Stimulated activated CD8-positive, alpha-beta memory T cell treated with anti-CD3 and anti-CD28 coated beads, Interleukin-12 subunit alpha, Interleukin-12 subunit beta, amount 100 ng/mL, for 4 hours (primary cell): ENCODE results near the gene ADSS1.

Experiments
- DNase-seq: peaks from one replicate; pipeline ENCODE4 v3.0.0-alpha.2; 2020; ENCODE audit warnings: low read depth

The ADSS1 gene

DNA sequence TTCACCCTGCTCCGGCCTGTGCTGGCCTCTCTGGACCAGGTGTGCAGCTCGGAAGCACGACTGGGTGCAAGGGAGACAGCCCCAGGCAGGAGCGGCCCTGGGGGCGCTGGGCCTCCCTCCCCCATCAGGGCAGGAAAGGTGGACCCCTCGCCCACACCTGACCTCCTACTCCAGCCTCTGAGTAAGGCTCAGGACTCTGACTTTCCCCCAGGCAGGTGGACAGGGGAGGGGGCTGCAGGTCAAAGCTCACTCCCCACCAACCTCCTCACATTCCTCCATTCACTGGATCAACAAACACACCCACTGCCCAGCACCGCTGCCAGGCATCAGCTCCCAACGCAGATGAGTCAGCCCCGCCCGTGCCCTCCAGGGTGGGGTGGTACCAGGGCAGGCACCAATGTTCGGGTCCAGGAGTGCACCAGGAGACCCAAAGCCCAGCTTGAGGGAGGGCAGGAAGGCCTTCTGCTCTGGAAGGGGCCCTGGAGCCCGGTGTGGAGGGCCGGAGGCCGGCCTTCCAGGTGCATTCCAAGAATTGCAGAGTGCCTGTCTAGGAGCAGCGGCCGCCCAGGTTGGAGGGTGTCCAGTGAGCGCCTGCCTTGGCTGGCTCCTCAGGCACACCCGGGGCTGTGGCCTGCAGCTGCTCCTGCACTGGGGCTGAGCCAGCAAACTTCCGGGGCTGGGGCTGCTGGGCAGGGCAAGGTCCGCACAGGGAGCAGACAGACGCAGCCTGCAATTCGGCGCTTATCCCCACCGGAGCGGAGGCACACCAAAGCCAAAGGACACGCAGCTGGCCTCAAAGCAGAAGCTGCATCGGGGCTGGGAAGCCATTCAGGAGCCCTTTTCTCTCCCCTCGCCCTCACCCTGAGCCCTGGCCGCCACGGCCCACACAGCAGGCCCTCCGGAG is 36.2 kb upstream of the ADSS1 start:
- no peak for DNase-seq

DNA sequence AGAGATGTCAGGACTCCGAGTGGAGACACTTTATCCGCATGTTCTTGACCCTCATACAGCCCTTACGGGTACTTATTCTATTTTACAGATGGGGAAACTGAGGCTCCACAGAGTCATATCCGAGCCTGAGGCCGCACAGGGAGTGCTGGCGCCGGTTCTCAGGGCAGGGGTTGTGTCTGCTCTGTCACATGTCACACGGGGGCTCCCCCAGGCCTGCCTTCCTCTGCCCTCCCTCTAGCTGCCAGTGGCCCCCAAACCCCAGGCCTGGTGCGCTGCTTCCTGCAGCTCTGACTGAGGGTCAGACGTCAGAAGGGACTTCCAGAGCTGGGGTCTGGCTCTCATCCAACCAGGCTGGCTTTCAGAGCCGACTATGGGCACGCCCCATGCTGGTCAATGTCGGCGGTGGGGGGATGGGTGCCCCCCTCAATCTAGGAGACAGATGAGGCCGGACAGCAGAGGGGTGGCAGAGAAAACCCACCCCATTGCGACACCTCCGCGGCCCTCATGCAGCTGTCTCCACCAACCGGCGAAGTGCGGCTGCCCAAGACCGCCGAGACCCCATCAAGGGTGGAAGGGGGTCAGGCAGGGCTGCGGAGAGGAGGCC is 35.4 kb upstream of the ADSS1 start:
- no peak for DNase-seq

DNA sequence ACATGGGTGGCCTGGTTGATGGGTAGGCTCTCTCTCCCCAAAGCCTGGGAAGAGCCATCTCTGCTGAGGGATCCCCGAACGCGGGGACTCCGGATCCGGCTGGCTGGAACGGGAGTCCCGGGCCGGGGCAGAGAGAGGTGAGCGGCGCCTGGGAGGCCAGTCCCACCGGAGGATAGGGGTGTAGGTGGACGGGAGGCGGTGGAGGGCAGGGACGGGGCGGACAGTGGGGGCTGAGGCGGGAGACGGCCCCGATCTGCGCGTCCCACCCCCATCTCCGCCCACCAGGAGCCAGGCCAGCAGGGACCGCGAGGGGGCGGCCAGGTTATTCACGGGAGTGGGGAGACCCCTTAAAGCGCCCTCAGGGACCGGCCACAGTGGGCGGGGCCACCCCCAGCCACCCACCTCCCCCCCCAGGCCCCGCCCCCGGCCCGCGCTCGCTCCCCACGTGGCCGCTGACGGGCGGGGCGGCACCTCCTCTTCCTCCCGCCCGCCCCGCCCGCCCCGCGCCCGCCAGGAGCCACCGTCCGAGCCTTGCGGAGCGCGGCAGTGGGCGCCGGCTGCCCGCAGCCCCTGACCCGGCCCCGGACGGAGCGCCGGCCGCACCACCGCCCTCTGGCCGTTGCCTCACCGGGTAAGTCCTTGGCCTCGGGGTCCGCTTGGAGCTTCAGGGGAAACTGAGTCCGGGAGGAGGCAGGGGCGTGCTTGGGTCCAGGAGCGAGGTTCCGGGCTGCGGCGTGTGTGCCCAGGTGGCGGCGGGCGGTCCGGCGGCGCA is 34.7 kb upstream of the ADSS1 start, which contains the start of gene INF2:
TSS of gene INF2 (plus strand) at position 510 of the 772 bp plus-strand sequence. CDS start 11,748 bp downstream, outside the sequence.
- peak; percentile 37 for DNase-seq

DNA sequence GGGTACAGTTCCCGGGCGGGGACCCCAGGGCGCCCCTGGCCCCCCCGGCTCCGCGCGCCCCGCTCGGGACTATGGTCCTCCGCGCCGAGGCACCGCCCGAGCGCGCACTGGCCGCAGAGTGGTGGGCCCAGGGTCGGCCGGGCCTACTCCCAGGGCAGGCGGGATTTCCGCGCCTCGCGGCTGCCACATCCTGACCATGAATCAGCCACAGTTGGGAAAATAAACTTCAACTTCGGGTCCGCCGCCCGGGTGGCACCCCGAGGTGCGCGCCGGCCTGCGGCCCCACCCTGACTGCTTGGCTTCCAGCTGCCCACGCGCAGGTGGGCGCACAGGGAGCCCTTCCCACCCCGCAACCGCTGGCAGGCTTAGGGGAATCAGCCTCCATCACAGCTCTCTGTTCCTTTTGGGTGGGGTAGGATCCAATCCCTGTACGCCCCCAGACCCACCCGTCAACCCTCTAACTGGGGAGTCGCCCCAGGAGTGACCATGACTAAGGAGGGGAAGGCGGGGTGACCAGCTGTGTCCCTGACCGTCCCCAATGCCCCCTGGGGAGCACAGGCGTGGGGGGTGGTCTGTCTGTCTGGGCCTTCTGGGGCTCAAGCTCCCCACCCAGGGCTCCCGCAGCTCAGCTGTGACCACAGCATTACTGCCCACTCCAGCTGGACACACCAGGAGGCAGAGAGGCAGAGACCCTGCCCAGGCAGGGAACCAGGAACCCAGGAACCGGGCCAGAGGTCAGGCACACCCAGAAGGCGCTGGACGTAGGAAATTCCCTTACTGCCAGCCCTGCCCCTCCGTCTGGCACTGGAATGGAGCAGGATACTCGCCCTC is 33.9 kb upstream of the ADSS1 start:
- DNase-seq: no peak

DNA sequence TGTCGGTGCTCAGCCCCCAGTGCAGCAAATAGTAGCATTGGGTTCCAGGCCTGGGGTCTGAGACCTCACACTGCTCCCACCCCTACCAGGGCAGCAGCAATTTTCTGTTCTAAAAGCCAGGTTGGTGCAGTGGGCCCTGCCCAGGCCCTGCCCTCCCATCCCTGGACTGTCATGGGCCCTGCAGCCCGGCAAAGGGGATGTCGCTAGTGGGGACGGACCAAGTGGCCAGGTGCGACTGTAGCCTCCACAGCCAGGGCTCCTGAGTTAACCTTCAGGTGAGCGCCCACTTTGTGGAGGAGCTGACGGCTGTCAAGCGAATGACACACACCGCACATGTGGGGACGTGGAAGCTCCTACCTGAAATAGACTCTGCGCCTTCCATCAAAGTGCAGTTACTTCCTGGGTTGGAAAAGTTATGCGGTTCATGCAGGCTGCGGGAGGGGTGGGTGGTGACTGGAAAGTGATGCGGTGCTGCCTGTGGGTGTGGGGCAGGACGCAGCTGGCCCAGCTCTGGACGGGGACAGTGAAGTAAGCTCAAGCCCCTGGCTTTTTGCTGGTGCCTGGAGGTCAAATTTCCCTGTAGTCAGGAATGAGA is 33.1 kb upstream of the ADSS1 start:
- no peak for DNase-seq

DNA sequence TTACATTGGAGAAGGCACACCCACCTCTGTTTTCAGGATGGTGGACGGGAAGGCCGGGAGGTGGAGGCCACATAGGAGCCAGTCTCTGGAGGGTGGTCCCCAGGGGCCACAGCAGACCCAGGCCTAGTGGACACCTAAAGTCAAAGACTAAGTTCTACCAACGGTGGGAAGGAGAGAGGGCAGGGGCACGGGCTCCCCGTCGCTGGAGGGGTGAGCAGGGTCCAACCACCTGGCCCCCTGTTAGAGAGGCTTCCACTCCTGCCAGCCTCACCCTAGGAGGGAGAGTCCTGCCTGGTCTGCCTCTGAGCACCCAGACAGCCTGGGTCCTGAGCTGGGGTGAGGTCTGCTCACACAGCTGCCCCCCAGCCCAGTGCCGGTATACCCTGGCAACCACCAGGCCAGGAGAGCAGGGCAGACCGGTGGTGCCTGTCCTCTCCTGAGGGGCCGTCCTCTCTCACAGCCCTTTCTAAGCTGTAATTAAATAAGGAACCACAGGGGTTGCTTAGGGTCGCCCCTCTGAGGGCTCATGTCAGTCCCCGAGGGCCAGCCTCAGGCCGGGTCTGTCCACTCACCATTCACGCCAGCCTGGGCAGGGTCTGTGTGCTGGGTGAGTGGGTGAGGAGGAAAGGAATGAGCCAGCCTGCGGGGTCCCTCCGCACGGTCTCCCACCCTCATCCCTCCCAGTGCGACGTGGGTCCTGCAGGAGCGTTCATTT is 32.3 kb upstream of the ADSS1 start:
- no peak for DNase-seq

DNA sequence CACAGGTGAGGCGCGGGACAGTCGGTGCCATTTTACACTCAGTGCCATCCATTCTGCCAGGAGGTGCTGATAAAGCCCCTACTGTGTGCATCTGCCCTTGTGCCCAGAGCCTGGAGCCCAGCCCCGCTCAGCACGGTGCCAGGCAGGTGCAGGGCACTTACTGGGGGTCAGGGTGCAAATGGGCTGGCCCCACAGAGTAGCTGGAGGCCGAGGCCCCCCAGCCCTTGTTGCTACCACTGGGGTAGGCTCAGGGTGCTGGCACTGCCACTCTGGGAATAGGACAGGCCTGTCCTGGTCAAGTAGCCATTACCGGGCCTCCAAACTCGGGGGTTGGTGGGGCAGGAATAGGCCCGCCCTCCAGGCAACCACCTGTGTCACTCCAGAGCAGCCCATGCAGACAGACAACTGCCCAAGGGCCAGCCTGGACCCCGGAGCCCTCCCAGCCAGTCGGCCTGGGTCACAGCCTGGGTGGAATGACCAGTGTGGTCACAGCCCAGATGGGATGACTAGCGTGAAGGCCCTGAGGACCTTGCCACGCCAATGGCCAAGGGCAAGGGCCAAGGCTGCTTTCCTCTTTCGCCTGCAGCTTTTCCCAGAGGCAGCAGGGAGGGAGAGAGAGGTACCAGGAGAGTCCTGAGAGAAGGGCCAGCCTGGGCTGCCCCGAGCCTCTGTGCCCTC is 31.6 kb upstream of the ADSS1 start:
- no peak for DNase-seq

DNA sequence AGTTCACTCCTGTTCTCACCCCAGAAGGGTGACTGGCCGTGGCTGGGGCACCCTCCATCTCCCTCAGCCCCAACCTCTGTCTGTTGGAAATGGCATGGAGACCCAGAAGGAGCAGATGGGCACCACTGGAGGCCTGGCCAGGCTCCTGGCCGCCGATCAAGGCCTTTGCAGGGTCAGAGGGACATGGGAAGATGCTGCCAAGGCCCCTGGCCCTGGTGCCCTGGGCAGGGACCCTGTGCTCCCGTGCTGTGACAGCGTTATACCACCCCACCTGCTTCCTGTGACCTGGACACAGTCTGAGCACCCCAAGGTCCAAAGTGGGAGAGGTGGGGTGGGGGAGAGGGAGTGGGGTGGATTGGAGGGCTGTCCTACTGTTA is 31.1 kb upstream of the ADSS1 start:
- DNase-seq: no peak

DNA sequence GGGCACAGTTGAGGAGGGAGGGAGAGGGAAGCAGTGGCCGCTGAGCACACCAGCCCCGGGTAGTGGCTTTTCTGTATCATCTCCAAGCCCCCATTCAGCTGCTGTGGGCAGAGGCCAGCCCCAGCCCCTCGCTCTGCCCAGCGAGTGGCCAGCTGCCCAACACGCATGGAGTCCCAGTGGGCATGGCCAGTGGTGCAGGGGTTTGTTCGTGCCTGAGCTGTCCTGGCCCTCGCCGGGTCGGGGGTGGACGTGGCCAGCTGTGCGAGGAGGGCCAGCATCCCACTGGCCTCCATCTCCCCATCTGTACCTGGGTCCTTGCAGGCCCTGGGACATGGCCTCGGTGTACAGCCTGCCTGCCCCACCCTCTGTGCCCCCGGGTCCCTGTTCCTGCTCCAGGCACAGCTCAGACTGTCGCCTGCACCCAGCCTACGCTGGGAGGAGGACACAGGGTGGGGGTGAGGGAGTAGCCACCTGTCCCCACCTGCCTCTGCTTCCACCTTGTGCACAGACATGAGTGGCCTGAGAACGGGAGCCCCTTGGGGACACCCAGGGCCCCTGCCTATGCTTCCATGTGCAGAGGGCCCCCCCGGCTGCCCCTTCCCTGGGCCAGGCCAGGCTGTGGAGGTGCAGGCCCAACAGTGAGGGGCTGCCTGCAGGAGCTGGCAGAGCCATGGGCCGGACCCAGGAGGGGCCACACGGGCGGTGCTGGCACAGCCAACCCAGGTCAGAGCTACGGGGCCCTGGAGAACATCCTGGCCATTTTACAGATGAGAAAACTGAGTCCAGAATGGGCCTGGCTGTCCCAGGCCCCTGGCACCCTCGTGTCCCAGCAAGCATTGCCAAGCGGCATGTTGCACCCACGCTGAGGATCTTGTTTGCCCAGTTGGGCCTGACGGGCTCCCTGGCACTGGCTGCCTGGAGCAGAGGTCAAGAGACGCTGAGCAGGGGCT is 30.3 kb upstream of the ADSS1 start:
- no peak for DNase-seq

DNA sequence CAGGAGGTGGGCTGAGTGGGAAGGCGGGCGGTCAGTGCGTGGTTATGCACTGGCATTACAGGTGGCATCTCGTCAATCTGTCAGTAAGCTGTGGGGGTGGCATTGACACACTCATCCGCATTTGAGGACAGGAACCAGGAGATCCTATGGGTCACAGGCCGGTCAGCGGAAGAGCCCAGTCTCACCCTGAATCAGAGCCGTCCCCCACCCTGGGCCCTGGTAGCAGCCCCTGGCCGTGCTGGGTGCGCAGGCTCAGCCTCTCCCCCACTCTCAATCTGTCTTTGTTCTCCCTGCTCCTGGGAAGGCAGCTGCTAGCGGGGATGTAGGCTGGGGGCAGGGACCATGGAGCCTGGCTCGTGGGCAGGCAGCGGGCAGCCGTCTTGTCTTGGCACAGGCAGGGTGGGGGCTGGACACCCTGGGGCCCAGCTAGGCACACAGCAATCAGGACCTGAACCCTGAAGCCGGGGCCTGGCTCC is 29.5 kb upstream of the ADSS1 start:
- DNase-seq: no peak

DNA sequence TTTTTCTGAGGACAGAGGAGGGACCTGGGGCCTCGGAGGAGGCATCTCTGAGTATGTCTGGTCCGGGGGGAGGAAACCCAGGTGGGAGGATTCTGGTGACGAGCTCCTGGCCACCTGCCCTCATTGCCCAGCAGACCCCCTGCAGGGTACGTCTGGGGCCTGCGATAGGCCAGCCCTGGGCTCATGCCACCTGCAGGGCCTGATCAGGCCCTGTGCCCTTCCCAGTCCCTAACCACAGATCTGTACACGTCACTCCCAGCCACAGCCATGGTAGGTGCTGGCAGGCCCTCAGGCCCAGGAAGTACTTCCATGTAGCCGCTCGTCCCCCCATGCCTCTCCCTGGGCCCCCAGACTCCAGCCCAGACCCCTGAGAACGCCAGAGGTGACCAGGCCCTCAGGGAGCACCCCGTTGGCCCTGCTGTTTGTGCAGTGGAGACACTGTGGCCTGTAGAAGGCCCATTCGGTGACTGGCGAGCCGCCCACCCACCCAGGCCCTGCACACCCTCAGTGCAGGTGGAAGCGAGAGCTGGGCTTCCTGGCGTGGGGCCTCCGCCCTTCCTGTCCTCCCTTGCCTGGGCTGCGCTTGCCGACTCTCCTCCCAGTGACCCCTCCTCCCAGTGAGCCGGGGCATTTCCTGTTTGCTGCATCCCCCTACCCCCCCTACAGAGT is 28.9 kb upstream of the ADSS1 start:
- no peak for DNase-seq

DNA sequence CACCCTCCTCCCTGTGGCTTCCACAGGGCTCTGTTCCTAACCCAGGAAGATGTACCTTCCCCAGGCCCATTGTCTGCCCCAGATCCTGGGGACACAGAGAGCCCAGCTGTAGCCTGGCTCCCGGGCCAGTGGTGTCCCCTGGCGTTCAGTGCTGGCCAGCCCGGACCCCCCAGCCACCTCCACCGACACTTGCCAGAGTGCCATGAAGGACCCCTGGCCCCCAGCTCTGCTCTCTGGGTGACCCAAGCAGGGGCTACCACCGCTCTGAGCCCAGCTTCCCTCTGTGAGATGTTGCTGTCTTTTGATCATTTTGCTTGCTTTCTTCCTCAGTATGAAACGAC is 28.4 kb upstream of the ADSS1 start:
- no peak for DNase-seq

DNA sequence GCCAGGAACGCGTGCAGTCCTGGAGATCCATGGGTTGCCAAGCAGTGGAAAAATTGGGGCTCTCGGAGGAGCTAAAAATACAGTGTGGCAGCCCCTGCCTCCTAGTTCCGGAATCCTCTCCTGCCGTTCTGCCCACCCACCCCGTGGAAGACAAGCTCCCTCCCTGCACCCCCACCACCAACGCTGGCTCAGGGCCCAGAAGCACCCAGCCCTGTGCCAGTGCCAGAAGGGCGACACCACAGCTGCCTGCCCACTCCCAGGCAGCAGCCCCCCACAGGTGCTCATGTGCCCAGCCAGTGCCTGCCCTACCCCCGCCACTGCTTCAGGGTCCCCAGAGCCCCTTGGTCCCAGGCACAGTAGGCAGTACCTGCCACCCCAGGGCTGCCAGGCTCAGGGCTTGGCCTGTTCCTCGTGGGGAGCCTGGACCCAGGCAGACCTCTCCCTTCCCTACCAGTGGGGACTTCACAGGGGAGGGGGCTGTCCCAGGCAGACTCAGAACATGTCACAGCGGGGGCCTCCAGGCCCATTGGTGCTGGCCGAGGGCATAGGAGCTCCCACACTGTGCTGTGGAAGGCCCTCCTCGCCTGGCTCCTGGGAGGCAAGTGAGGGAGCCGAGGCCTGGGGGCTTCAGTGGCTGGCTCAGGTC is 27.2 kb upstream of the ADSS1 start:
- no peak for DNase-seq

DNA sequence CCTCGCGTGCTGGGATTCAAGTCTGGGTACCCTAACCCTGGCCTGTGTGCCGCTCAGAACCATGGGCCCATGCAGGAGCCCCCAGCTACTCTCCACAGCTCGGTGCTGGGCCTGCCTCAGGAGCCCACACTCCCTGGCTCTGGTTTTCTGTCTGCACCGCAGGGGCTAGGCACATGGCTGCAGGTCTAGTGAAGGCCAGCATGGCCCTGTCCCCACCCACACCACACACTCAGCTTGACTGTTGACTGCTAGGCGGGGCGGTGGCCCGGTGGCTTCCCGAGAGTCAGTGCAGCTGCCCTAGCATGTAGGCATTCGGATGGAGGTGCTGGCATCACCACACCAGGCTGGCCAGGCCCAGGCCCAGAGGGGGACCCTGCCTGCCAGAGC is 26.7 kb upstream of the ADSS1 start:
- DNase-seq: no peak

DNA sequence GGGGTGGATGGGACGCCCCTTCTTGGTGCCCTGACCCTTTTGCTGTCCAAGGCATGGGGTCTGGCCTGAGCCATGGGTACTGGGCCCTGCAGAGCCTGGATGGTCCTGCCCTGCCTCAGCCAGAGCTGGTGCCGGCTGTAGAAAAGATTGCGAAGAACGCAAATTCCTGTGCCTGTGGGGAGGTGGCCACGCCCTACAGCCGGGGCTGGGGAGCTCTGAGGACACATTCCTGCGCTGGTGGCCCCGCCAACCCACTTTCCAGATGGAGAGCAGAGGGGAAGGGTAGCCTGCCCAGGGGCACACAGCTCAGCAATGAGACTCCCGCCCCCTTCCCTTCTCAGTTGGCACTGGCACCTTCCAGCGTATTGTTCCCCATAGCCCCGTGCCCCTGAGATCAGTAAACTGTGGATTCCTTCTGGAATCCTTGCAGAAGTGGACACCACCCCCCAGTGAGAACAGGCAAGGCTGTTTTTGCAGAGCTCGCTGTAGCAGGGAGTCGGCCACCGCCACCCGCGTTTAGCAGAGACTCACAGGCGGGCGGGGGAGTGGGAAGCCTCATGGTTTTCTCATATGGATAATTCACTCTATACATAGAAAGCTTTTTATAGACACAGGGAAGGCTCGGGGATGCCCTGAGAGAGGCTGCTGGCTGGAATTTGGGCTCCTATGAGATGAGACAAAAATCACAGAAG is 26.0 kb upstream of the ADSS1 start:
- DNase-seq: no peak

DNA sequence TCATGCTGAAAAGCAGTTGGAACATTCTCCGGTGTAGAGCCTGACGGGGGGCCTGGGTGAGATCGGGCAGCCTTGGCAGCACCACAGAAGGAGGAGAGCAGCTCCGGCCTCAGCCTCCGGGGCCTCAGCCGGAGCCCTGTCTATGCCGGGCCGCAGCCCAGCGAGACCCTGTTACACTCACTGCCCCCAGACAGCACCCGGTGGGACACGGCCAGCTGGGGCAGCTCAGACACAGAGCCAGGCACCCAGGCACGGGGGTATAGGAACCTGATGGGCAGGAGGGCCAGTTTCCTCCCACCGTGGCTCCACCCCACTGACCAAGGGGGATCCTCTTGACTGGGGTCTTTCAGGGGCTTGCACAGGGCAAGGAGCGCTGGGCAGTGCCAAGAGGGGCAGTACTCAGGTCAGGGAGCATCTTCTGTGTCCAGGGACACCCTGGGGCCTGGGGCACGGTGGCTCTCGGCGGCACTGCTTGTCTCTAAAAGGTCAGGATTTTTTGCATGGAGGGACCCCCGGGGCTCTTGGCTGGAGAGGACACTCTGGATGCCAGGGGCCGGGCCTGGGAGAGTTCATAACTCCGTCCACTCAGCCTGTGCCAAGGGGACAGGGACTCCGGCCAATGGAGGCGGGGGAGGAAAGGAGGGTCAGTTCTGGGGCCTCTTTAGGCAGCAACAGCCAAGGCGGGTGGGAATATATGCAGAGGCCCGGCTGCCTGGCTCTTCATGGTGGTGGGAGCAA is 25.2 kb upstream of the ADSS1 start:
- DNase-seq: no peak

DNA sequence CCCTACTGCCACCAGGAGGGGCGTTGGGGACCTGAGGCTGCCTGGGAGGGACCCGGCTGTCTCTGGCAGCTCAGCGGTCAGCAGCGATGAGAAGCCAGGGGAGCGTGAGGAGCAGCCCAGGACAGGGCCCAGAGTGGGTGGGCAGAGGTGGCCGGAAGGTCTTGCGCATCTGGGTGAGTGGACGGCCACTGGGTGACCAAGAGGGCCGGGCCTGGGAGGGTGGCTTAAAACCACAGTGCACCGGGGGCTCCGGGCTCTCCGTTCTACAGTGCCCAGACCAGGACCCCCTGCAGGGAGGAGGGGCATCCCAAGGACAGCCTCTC is 24.6 kb upstream of the ADSS1 start:
- no peak for DNase-seq
